MCF 10A (cell line): ENCODE results near the gene PSMA5. TPM values are rescaled to one million over a fixed set of nuclear protein-coding genes. Genes with fewer than 3 reads are reported as not detected.

Experiments used
- BruUV-seq: library from RNA; stranded (reverse); fragments of 400-500 nt; replicated peaks from 2 replicates; lab custom pipeline; 2021; lab: Mats Ljungman, UMichigan
- CTCF ChIA-PET: fragments of 300-600 bp; sonication (Branson Sonifier 250); formaldehyde crosslinking; extraction: SDS; loops from one replicate; lab custom pipeline; 2021; ENCODE audit warnings: antibody characterized with exemption, inconsistent platforms; lab: Yijun Ruan, JAX
- POLR2A ChIA-PET: fragments of 300-600, 350-650 bp; sonication (Branson Sonifier 250); formaldehyde crosslinking; extraction: SDS; loops from one replicate; lab custom pipeline; 2020; ENCODE audit warnings: antibody characterized with exemption, inconsistent platforms; lab: Yijun Ruan, JAX
- DNase-seq: peaks from one replicate; pipeline ENCODE4 v3.0.0-alpha.2; 2018; ENCODE audit not compliant: unreplicated experiment
- H3K27ac Mint-ChIP-seq: one replicate; pipeline ENCODE4 v1.8.0; 2022; ENCODE audit warnings: mild to moderate bottlenecking, low read depth, mixed read lengths; ENCODE audit not compliant: unreplicated experiment
- H3K27me3 Mint-ChIP-seq: one replicate; pipeline ENCODE4 v1.8.0; 2022; ENCODE audit warnings: mixed read lengths; ENCODE audit not compliant: insufficient read depth, unreplicated experiment
- H3K36me3 Mint-ChIP-seq: one replicate; pipeline ENCODE4 v1.8.0; 2022; ENCODE audit warnings: mild to moderate bottlenecking, moderate library complexity, mixed read lengths; ENCODE audit not compliant: insufficient read depth, unreplicated experiment
- H3K4me1 Mint-ChIP-seq: one replicate; pipeline ENCODE4 v1.8.0; 2022; ENCODE audit warnings: mixed read lengths; ENCODE audit not compliant: insufficient read depth, unreplicated experiment
- H3K4me3 Mint-ChIP-seq: one replicate; pipeline ENCODE4 v1.8.0; 2022; ENCODE audit warnings: mild to moderate bottlenecking, moderate library complexity, mixed read lengths; ENCODE audit not compliant: unreplicated experiment
- H3K9me3 Mint-ChIP-seq: one replicate; pipeline ENCODE4 v1.8.0; 2022; ENCODE audit warnings: mixed read lengths; ENCODE audit not compliant: unreplicated experiment
- intact Hi-C: fragments of 100-400 bp; cut with micrococcal nuclease; formaldehyde crosslinking; loops from 2 replicates; pipeline ENCODE4 v1.14.1; 2022
- total RNA-seq: library from RNA; stranded (reverse); gene quantifications from 2 replicates; pipeline ENCODE4 v1.2.3, GENCODE V29; 2022
- TF ChIP-seq, protein P1 (sequence below): fragments of 200-600 bp; IDR thresholded peaks from one replicate; pipeline ENCODE4 v1.8.0; 2022; ENCODE audit warnings: antibody characterized with exemption, mild to moderate bottlenecking; ENCODE audit not compliant: unreplicated experiment

Gene PSMA5
- total RNA-seq, 1 experiment from 2014 or later: 113 TPM

DNA sequence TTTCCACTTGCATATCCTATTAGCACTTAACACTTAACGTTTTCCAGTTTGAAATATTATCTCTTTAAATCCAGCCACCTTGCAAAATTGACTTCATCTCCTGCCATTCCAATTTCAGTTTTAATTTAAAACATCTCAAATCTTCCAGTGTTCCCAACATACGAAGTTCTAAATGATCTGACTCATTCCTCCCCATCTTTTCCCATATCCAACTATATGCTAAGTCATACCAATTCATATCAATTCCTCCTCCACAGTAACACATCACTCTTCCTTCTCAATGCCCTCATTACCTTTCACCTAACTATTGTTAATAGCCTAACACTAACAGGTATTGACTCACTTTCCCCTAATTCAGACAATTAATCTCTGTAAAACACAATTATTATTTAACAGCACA, 2.8 kb downstream of the PSMA5 start:
- Mint-ChIP-seq H3K9me3 (no peaks in the 10 kb centered on the region), H3K27ac (peak overlapping the region; percentile 90), H3K4me1 (peaks cover 24% of the 10 kb centered on the region), H3K4me3 (no peak overlapping the region), H3K27me3 (no peaks in the 10 kb centered on the region), H3K36me3 (peaks cover 43% of the 10 kb centered on the region)
- DNase-seq: no peak
- BruUV-seq: no TSS peak
- TF ChIP-seq, protein P1, sequence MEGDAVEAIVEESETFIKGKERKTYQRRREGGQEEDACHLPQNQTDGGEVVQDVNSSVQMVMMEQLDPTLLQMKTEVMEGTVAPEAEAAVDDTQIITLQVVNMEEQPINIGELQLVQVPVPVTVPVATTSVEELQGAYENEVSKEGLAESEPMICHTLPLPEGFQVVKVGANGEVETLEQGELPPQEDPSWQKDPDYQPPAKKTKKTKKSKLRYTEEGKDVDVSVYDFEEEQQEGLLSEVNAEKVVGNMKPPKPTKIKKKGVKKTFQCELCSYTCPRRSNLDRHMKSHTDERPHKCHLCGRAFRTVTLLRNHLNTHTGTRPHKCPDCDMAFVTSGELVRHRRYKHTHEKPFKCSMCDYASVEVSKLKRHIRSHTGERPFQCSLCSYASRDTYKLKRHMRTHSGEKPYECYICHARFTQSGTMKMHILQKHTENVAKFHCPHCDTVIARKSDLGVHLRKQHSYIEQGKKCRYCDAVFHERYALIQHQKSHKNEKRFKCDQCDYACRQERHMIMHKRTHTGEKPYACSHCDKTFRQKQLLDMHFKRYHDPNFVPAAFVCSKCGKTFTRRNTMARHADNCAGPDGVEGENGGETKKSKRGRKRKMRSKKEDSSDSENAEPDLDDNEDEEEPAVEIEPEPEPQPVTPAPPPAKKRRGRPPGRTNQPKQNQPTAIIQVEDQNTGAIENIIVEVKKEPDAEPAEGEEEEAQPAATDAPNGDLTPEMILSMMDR: no peak
- POLR2A ChIA-PET: interaction anchor here (0.6 to 1.2 kb wide), 5 partner anchors 61 to 205 kb away, joined by 3 to 5 read pairs (median 3); no protein-coding TSS in a partner anchor
- intact Hi-C loops: loop anchor here (10.0 kb wide), 1 partner anchor 219 kb away; no protein-coding TSS in a partner anchor
- CTCF ChIA-PET: interaction anchor here (0.6 to 1.1 kb wide), 2 partner anchors 11 to 609 kb away, joined by 3 read pairs; no protein-coding TSS in a partner anchor

- CTCF ChIA-PET: interaction anchor here (0.6 to 2.3 kb wide), 9 partner anchors 10 to 690 kb away, joined by 3 to 17 read pairs (median 4); partner anchors contain the start of gene PSRC1
- POLR2A ChIA-PET: interaction anchor here (0.6 to 1.0 kb wide), 5 partner anchors 13 to 129 kb away, joined by 3 to 5 read pairs (median 3); partner anchors contain the start of gene ATXN7L2
Observed at GRCh38 chr1:109412551-109412950, 13.7 kb downstream of the PSMA5 start.

GRCh38 chr1:109404838-109405237, 21.4 kb downstream of the PSMA5 start:
- H3K9me3 Mint-ChIP-seq: no peaks in the 10 kb centered on the region
- DNase-seq: no peak
- H3K4me1 Mint-ChIP-seq: no peaks in the 10 kb centered on the region
- no TSS peak for BruUV-seq
- H3K4me3 Mint-ChIP-seq: no peak overlapping the region
- H3K36me3 Mint-ChIP-seq: peaks cover 74% of the 10 kb centered on the region
- intact Hi-C loops: no loop called here
- CTCF ChIA-PET: interaction anchor here (1.3 kb wide), 1 partner anchor 127 kb away, joined by 3 read pairs; no protein-coding TSS in a partner anchor
- POLR2A ChIA-PET: no interaction called here
- H3K27ac Mint-ChIP-seq: no peak overlapping the region
- H3K27me3 Mint-ChIP-seq: no peaks in the 10 kb centered on the region
- TF ChIP-seq, protein P1: no peak

More at GRCh38 chr1:109412551-109412950, 13.7 kb downstream of the PSMA5 start:
- Mint-ChIP-seq H3K27me3 (no peaks in the 10 kb centered on the region), H3K4me3 (no peak overlapping the region), H3K27ac (no peak overlapping the region), H3K9me3 (no peaks in the 10 kb centered on the region), H3K4me1 (peaks cover 11% of the 10 kb centered on the region), H3K36me3 (peaks cover 96% of the 10 kb centered on the region)
- intact Hi-C loops: no loop called here
- no TSS peak for BruUV-seq
- DNase-seq: no peak
- TF ChIP-seq, protein P1: no peak

DNA sequence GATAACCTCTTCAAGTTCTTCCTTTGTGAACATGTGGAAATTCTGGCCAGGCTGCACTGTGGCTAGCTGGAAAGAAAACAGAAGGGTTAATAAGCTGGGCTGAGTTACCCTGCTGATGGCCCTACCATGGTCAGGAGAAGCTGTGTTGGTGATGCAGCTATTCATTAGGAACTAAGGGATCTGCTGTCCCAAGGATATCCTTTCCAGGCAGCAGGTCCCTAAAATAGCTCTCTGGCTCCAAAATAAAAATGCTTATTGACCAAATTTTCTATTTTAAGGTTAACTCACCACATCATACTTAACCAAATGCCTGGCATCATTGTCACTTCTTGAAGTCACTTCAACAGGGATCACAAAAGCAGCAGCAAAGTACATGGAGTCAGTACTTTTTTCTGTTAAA, 24.2 kb downstream of the PSMA5 start:
- ChIA-PET POLR2A (interaction anchor here (0.6 to 5.1 kb wide), 5 partner anchors 9 to 188 kb away, joined by 3 to 35 read pairs (median 5); partner anchors contain the start of gene SARS1), CTCF (interaction anchor here (0.5 to 2.6 kb wide), 14 partner anchors 9 to 791 kb away, joined by 3 to 14 read pairs (median 3); no protein-coding TSS in a partner anchor)
- Mint-ChIP-seq H3K36me3 (peaks cover 53% of the 10 kb centered on the region), H3K4me3 (no peak overlapping the region), H3K27me3 (no peaks in the 10 kb centered on the region), H3K9me3 (no peaks in the 10 kb centered on the region), H3K27ac (no peak overlapping the region), H3K4me1 (peaks cover 5% of the 10 kb centered on the region)
- intact Hi-C loops: no loop called here
- TF ChIP-seq, protein P1: no peak
- no TSS peak for BruUV-seq
- DNase-seq: no peak
